GM18951 (cell line): ENCODE results near the gene EHMT1.
"Not testable (repeated sequence)": the region's sequence is repeated elsewhere in the genome, so short reads cannot be mapped to it uniquely, and the experiment has no call there.

Experiments used
- POLR2A ChIP-seq: IDR thresholded peaks from 4 replicates; pipeline ENCODE4 v1.6.1; 2011; ENCODE audit warnings: mild to moderate bottlenecking; ENCODE audit not compliant: insufficient read length, insufficient read depth; ENCODE audit errors: extremely low read depth
- in situ Hi-C: fragments of 300-500 bp; cut with MboI; formaldehyde crosslinking; loops from one replicate; pipeline ENCODE4 v1.12.0; 2022; ENCODE audit warnings: low sequenced_read_pairs, mixed read lengths, inconsistent platforms; ENCODE audit not compliant: unreplicated experiment

Gene EHMT1

DNA sequence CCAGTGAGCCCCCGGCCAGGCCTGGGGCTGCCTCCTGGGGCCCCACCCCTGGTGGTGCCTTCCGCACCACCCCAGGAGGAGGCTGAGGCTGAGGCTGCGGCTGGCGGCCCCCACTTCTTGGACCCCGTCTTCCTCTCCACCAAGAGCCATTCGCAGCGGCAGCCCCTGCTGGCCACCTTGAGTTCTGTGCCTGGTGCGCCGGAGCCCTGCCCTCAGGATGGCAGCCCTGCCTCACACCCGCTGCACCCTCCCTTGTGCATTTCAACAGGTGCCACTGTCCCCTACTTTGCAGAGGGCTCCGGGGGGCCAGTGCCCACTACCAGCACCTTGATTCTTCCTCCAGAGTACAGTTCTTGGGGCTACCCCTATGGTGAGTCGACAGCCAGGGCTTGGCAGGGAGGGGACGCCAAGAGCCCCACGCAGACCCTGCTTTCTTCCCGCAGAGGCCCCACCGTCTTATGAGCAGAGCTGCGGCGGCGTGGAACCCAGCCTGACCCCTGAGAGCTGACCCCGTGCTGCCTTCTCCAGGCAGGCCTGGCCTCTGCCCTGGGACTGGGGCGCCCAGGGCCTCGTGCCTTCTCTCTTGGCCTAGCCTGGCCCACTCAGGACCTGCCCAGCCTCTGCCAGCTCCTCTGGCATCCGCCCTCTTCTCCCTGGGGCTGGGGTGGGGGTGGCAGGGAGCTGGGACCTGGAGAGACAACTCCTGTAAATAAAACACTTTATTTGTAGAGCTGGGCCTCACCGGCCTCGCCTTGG is 4.0 kb upstream of the EHMT1 start:
- in situ Hi-C loops = no loop called here
- no peak for TF ChIP-seq POLR2A

DNA sequence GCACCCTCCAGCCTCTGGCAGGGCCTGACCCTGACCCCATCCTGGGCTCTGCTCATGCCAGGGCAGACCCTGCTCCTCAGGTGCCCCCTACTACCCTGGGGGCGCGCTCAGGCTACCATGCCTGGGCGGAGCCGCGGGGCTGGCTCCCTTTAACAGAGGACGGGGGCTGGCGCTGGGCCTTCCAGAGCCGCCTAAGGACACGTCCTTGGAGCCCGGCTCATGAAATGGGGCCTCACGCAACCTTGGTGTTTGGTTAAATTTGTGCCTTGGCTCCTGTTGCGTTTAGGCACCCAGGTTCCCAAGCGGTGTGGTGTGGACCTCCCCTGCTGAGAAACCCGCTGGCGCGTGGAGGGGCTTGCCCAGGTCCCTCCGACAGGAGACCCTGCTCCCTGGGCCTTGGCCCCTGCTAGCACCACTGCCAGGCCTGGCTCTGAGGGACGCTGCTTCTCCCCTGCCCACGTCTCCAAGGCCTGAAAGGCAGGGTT is 3.4 kb upstream of the EHMT1 start:
- in situ Hi-C loops = no loop called here
- no peak for TF ChIP-seq POLR2A

DNA sequence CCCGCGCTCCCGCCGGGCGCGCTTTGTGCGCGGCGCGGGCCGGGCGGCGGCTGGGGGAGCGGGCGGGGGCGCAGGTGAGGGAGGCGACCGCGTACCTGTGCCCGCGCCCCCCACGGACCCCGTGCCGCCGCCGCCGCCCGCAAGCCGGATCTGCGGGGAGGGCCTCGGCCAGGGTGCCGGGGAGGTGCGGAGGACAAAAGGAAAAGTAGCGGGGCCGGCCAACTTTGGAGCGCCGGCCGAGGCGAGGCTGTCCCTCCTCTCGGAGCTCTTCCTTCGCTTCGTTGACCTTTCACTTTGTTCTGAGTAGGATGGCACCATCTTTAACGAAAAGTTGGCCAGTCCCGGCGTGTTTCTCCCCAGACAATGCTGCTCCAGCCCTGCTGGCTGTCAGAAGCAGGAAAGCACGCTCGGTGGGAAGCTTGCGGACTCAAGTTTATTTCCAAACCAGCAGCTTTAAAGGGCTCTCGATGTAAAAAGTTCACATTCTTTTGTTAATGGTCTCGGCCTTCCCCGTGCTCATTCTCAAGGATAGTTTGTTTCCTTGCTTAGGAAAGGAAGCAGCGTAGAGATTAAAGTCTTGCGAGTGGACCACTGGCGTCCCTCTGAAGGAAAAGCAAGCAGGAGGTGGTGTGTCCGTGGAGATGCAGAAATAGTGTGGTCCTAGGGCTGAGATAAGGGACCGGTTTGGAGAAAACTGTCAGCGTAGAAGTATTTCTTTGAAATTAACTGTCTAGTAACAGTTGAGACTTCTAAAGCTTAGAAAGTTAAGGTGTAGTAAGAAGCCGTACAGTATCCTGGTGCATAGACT is 639 bp downstream of the EHMT1 start:
- TF ChIP-seq POLR2A = no peak
- in situ Hi-C loops = no loop called here

GRCh38 chr9:137620048-137620405 is 1.2 kb downstream of the EHMT1 start:
- in situ Hi-C loops = no loop called here
- no peak for TF ChIP-seq POLR2A

GRCh38 chr9:137620581-137620980 is 1.8 kb downstream of the EHMT1 start:
- in situ Hi-C loops = no loop called here
- TF ChIP-seq POLR2A = no peak

DNA sequence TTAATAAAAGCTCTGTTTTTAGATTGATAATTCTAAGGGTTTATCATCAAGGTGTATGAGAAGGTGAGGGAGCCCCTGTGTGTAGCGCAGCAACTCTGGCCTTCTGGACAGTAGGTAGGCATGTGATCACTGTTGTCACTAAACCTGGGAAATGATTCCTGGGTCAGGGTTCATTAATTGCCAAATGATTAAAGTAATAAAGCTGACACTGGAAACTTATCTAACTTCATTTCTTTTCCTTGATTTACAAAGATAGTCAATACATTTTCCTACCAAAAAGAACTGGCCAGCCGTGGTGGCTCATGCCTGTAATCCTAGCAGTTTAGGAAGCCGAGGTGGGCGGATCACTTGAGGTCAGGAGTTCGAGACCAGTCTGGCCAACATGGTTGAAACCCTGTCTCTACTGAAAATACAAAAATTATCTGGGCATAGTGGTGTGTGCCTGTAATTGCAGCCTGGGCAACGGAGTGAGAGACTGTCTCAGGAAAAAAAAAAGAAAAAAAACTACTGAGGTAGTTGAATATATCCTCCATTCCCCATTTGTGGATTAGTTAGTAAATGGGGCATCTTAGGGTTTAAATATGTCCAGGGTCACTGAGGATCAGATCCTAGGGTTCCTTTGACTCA is 2.4 kb downstream of the EHMT1 start:
- no peak for TF ChIP-seq POLR2A
- in situ Hi-C loops = no loop called here

- in situ Hi-C loops = not testable (repeated sequence)
Observed at GRCh38 chr9:137622211-137622610, 3.4 kb downstream of the EHMT1 start.

DNA sequence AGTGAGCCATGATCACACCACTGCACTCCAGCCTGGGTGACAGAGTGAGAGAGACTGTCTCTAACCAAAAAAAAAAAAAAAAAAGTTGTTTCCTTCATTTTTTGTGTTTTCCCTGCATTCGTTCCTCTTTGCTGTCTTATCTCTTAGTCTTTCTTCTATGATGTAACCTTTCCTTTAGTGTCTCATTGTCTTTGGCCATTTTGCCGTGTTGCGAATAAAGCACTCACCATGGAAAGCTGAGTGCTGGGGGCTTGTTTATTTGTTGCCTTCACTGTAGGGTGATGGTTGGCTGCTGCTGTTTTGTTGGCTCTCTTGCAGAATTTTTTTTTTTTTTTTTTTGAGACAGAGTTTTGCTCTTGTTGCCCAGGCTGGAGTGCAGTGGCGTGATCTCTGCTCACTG is 7.7 kb downstream of the EHMT1 start:
- in situ Hi-C loops = no loop called here
- no peak for TF ChIP-seq POLR2A

- in situ Hi-C loops = not testable (repeated sequence)
Observed at GRCh38 chr9:137627406-137627805, 8.6 kb downstream of the EHMT1 start.

DNA sequence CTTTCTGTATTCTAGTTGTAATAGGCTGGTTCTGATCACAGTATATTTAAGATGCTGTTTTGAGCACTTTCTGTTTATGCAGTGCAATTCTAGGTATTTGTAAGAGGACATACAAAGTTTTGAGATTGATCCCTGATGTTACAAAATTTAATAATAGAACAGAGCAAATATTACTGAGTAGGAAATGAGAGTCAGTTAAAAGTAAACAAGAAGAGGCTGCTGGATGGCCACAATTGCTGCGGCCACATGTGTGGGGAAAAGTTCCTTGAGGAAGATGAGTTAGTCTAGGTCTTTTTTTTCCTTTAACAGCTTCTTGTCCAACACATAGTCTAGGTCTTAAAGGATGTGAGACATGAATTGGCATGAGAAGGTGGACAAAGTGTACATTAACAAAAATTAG is 11.3 kb downstream of the EHMT1 start:
- in situ Hi-C loops = no loop called here
- no peak for TF ChIP-seq POLR2A

- in situ Hi-C loops = no loop called here
- TF ChIP-seq POLR2A = no peak
Observed at GRCh38 chr9:137630679-137631078, 11.9 kb downstream of the EHMT1 start.

DNA sequence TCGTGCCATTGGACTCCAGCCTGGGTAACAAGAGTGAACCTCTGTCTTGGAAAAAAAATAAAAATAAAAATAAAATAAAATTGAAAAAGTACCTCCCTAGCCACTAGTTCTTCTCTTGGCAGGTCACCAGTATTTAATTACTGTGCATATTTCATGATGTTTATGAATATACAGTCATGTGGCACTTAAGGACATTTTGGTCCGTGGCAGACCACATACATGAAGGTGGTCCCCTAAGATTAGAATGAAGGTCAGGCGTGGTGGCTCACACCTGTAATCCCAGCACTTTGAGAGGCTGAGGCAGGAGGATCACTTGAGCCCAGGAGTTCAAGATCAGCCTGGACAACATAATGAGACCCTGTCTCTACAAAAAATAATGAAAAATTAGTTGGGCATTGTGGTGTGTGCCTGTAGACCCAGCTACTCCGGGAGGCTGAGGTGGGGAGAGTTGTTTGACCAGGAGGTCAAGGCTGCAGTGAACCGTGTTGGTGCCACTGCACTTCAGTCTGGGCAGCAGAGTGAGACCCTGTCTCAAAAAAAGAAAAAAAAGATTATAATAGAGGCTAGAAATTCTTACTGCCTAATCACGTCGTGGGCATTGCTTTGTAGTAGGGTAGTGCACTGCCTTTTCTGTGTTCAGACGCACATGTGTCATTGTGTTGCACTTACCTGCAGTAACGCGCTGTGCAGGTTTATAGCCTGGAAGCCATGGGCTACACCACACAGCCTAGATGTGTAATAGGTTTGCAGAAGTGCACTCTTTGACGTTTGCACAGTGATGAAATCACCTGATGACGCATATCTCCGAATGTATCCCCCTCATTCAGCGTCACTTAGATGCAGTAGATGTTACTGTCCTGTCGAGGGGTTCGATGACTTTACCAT is 12.8 kb downstream of the EHMT1 start:
- in situ Hi-C loops = no loop called here
- no peak for TF ChIP-seq POLR2A
